CD4-positive, alpha-beta T cell treated with Interleukin-2 at 100 ng/mL for 4 hours (primary cell): Measurements from ENCODE around the gene SERINC5.
"Not testable (repeated sequence)": the region's sequence is repeated elsewhere in the genome, so short reads cannot be mapped to it uniquely, and the experiment has no call there.

Experiments used
- DNase-seq: peaks from one replicate; pipeline ENCODE4 v3.0.0-alpha.2; 2020; ENCODE audit warnings: low spot score

Gene SERINC5

GRCh38 chr5:80198399-80198798 is 57.4 kb downstream of the SERINC5 start:
- no peak for DNase-seq

DNA sequence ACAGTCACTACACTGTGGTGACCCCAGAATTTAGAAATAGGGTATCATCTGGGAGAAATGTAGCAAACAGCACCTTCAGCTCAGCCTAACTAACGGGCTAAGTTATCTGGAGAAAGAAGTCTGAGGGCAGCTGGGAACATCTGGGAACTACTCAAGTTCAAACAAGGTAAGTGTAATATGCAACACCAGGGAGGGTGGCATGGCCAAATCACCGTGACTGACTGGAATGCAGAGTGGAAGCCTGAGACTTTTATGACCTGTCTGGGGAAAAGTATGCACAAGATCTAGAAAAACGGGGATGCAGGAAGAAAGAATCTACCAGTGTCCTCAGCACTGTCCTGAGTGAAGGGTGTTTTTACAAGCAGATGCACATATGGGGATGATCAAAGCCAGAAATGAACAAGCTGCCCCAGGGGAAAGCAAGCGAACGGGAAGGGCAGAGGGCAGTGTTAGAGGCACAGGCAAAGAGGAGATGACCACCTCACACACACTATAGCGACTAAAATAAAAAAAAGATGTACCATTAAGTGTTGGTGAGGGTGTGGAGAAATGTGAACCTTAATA is 59.9 kb downstream of the SERINC5 start:
- DNase-seq = no peak

DNA sequence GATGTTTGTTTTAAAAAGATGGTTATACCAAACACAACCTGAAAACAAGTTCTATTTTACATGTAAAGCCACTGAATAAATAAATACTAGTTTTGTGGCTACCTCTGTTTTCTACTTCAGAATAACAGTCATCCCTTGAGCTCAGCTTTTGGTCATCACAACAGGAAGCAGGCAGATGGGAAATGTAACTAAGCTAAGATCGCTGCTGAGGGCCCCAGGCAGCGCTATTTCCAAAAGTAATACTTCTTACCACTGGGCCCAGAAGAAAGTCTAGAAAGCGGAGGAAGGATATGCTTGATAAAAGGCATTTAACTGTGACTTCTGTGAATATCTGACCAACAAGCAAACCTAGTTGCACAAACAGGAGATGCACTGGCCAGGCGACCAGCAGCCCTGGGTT is 61.4 kb downstream of the SERINC5 start:
- no peak for DNase-seq

DNA sequence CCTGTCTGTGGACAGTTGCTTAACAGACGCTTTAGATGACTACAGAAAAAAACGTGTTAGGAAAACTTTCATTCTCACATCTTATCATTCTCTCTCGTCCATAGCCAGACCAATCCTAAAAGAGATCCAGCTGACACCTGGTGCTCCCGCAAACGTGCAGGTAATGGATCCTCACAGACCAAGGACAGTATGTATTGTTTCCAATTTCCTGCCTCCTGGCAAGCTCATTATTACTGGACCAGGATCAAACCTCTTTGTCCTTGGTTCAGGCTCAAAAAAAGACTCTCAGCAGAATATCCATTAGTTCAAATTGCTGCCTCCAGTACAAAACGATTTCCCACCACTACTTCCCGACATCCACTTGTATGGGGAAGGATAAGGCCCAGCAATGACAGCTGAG is 62.4 kb downstream of the SERINC5 start:
- DNase-seq = no peak

DNA sequence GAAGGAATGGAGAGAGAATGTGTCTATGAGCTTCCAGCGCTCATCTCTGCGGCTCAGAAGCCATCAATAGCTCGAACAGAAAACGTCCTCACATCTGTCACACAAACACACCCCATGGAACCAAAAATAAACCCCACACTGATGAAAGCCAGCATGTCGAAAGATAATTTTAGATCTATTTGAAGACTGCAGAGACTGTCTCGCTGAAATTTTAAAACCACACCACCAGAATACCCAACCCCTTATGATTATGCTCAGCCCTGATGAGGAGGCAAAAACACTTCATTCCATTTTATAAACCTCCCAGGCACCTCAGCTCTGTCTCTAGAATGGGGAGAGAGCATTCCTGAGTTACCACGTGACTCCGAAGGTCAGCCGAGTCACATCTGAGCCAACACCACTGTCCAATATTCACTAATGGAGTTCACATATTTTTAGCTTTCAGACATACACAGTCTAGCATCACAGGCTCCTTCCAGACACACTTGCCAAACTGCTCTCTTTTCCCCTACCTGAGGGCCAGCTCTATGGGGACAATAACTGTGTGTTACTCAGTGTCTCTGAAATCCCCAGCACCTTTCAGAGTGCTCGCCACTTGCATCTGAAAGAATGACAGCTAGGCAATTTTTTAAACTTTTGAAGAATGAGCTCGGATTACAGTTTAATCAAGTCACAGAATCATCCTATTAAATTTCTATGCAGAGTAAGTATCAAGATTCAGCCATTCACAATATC is 63.2 kb downstream of the SERINC5 start:
- no peak for DNase-seq

GRCh38 chr5:80191991-80192398 is 63.9 kb downstream of the SERINC5 start:
- peak; percentile 76 for DNase-seq

GRCh38 chr5:80191397-80191796 is 64.5 kb downstream of the SERINC5 start:
- no peak for DNase-seq

DNA sequence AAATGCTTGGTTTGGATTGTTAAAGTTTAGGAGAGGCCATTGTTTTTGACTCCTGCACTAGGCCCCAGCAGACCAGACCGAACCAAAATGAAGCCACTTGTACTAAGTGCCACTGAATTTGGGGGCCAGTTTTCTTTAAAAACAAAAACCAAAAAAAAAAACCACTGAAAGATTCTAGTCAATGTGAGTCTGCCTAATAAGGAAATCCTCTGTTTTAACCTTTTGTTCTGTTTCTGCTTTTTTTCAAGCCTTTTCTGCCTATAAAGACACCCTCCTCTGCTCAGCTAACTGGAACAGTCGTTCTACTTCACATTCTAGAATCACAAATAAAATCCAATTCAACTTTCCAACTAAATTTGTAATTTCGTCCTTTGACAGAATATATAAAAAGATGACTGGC is 64.9 kb downstream of the SERINC5 start:
- DNase-seq = no peak

GRCh38 chr5:80189701-80190100 is 66.1 kb downstream of the SERINC5 start:
- no peak for DNase-seq

DNA sequence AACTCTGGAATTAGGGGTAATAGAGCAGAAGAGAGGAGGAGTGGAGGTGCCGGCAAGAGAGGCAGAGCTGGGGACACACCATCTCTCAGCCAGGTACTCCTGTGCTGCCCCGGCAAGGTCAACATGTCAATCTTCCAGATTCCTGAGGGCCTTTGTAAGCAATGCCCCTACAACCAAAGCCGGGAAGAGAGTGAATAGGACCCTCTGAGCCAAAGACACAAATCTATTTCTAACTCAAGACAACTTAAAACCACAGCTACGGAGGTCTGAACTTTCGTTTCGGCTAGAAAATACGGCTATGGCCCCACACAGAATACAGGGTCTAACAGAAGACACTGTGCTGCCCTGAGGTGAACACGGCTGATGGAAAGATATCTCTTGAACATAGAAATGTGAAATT is 66.6 kb downstream of the SERINC5 start:
- no peak for DNase-seq

- DNase-seq = no peak
Observed at GRCh38 chr5:80187421-80188090, 68.3 kb downstream of the SERINC5 start.

GRCh38 chr5:80185535-80185934 is 70.3 kb downstream of the SERINC5 start:
- not testable (repeated sequence) for DNase-seq

DNA sequence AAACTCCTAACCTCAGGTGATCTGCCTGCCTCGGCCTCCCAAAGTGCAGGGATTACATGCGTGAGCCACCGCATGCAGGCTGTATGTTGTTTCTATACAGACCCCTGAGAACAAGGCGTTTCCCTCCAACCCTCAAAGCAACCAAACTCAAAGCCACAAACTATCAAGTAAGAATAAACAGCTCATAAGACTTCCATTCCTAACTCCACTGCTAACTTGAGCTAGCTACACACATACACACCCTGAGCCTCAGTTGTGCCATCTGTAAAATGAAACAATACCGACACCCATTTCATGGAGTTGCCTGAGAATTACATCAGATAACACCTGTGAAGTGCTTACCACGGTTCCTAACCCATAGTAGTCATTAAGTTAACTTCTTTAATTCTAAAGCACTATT is 70.8 kb downstream of the SERINC5 start:
- no peak for DNase-seq

DNA sequence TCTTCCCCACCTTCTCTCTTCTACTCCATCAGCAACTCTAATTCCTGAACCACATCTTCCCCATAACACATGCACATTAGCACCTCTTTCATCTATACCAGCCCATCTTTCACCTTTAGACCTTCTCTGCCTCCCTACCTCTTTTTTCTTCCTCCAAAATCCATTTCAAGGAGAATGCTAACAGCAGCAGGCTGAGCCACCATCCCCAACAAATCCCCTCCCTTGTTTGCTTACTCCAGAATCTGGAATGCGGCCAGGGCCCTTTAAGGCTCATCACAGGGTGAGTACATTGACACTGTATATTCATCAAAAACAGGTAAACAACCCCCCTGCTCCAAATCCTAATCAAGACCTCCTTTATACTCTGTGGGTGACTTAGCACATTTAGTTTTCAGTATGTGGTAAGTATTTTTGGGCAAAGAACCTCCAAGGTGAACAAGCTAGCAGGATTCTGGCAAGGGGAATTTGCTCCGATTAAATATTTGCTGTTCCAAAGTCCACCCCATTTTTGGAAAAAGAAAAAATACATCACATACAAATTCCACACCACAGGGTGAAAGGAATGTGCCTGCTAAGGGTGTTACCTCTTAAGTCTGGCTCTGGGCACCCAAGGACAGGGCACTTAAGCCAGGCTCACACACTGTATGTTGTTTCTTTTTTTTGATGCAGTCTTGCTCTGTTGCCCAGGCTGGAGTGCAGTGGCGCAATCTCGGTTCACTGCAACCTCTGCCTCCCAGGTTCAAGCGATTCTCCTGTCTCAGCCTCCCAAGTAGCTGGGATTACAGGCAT is 71.4 kb downstream of the SERINC5 start:
- no peak for DNase-seq

DNA sequence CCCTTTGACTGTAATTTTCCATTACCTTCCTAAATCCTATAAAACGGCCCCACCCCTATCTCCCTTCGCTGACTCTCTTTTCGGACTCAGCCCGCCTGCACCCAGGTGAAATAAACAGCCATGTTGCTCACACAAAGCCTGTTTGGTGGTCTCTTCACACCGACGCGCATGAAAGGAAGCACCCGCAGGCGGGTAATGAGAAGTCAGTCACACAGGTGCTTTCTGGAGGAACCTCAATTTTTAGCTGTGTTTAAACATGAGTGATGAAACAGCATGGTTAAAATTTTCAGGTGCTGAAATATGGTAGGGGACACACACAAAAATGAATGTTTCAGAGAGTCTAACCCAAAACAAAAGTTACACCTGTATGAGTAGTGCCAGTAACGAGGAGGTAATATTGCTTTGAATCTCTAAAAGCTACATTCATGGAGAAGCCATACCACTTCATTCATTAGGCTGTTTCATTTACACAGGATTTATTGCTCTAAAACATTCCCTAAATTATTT is 72.1 kb downstream of the SERINC5 start:
- DNase-seq = peak; percentile 33

GRCh38 chr5:80182809-80183580 is 72.9 kb downstream of the SERINC5 start:
- DNase-seq = no peak

- peak; percentile 67 for DNase-seq
Observed at GRCh38 chr5:80181618-80182211, 74.1 kb downstream of the SERINC5 start.

GRCh38 chr5:80177236-80177635 is 78.6 kb downstream of the SERINC5 start:
- no peak for DNase-seq

GRCh38 chr5:80175337-80175736 is 80.5 kb downstream of the SERINC5 start:
- no peak for DNase-seq

- DNase-seq = no peak
Observed at GRCh38 chr5:80174790-80175189, 81.1 kb downstream of the SERINC5 start.

DNA sequence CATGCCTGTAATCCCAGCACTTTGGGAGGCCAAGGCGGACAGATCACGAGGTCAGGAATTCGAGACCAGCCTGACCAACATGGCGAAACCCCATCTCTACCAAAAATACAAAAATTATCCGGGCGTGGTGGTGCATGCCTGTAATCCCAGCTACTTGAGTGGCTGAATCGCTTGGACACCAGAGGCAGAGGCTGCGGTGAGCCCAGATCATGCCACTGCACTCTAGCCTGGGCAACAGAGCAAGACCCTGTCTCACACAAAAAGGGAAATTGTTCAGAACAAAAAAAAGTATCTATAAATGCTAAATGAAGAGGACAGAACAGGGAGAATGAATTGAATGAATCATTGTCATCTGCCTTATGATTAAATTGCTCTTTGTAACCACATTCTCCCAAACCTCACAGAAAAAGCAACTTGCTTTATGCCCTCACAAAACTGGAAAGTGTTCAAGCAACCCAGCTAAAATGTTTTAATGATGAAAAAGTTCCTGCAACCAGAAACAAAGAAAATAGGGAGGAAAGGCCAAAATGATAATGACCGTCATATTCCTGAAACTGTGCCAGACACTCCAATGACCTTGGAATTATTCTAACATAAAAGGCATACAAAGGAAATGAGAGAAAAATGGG is 83.7 kb downstream of the SERINC5 start:
- no peak for DNase-seq
